Parathyroid adenoma (tissue), 2 donors: Measurements from ENCODE around the gene PDSS1.
"Not testable (repeated sequence)": the region's sequence is repeated elsewhere in the genome, so short reads cannot be mapped to it uniquely, and the experiment has no call there.

ENCODE experiments used
- H2AFZ ChIP-seq: fragments of 300-600 bp; sonication (generic); one replicate; pipeline ENCODE4 v1.7.0; 2017; ENCODE audit warnings: antibody characterized with exemption, mild to moderate bottlenecking
- H3K27ac ChIP-seq: fragments of 300-600 bp; sonication (generic); one replicate; pipeline ENCODE4 v1.7.0; 2017
- H3K27me3 ChIP-seq: fragments of 300-600 bp; sonication (generic); one replicate; pipeline ENCODE4 v1.7.0; 2017; ENCODE audit warnings: low read length; ENCODE audit not compliant: control insufficient read depth, insufficient read depth
- H3K36me3 ChIP-seq: fragments of 300-600 bp; sonication (generic); one replicate; pipeline ENCODE4 v1.7.0; 2017; ENCODE audit warnings: low read length; ENCODE audit not compliant: control insufficient read depth, insufficient read depth
- H3K4me1 ChIP-seq: fragments of 300-600 bp; sonication (generic); one replicate; pipeline ENCODE4 v1.7.0; 2017; ENCODE audit warnings: control low read depth
- H3K4me2 ChIP-seq: fragments of 300-600 bp; sonication (generic); one replicate; pipeline ENCODE4 v1.7.0; 2017; ENCODE audit warnings: low read length
- H3K4me3 ChIP-seq: fragments of 300-600 bp; sonication (generic); one replicate; pipeline ENCODE4 v1.7.0; 2017; ENCODE audit warnings: low read depth, low read length
- H3K79me2 ChIP-seq: fragments of 300-600 bp; sonication (generic); one replicate; pipeline ENCODE4 v1.7.0; 2017; ENCODE audit warnings: control low read depth
- H3K9ac ChIP-seq: fragments of 300-600 bp; sonication (generic); one replicate; pipeline ENCODE4 v1.7.0; 2017; ENCODE audit warnings: mild to moderate bottlenecking
- H3K9me3 ChIP-seq: fragments of 300-600 bp; sonication (generic); one replicate; pipeline ENCODE4 v1.7.0; 2017; ENCODE audit warnings: low read length; ENCODE audit not compliant: control insufficient read depth
- TF ChIP-seq, protein P1 (sequence below): fragments of 300-600 bp; sonication (generic); IDR thresholded peaks from one replicate; pipeline ENCODE4 v1.7.0; 2017; ENCODE audit warnings: antibody characterized with exemption, mild to moderate bottlenecking
- donor health status: primary hyperparathyroidism.

PDSS1 gene

DNA sequence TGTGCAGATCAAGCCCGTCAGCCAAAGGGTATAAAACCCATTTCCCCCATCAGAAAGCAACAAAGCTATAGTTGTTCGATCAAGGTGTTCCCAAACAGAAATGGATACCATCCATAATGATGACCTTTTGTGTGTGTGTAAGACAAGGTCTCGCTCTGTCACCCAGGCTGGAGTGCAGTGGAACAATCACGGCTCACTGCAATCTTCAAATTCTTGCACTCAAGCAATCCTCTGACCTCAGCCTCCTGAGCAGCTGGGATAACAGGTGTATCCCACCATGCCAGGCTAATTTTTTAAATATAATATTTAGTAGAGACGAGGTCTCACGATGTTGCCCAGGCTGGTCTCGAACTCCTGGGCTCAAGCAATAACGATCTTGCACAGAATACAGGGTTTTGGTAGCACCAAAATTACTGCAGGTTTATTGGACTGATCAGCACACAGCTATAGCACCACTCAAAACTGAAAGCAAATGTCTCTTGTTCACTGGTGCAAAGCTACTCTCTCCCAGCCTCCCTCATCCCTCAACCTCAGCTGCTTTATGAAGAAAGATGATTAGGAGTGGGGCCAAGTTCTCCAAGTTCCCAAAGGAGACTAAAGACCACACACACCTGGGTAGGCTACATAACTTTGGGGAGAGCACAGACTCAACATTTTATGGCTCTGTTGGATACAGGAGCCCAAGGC is 82.7 kb downstream of the PDSS1 start:
- H3K4me1 ChIP-seq = peaks cover 5% of the 10 kb centered on the region
- no peak overlapping the region for H2AFZ ChIP-seq
- peaks cover 28% of the 10 kb centered on the region for H3K79me2 ChIP-seq
- no peak overlapping the region for H3K4me3 ChIP-seq
- H3K9ac ChIP-seq = no peak overlapping the region
- H3K27me3 ChIP-seq = no peaks in the 10 kb centered on the region
- H3K27ac ChIP-seq = no peak overlapping the region
- H3K9me3 ChIP-seq = no peaks in the 10 kb centered on the region
- TF ChIP-seq, protein P1, sequence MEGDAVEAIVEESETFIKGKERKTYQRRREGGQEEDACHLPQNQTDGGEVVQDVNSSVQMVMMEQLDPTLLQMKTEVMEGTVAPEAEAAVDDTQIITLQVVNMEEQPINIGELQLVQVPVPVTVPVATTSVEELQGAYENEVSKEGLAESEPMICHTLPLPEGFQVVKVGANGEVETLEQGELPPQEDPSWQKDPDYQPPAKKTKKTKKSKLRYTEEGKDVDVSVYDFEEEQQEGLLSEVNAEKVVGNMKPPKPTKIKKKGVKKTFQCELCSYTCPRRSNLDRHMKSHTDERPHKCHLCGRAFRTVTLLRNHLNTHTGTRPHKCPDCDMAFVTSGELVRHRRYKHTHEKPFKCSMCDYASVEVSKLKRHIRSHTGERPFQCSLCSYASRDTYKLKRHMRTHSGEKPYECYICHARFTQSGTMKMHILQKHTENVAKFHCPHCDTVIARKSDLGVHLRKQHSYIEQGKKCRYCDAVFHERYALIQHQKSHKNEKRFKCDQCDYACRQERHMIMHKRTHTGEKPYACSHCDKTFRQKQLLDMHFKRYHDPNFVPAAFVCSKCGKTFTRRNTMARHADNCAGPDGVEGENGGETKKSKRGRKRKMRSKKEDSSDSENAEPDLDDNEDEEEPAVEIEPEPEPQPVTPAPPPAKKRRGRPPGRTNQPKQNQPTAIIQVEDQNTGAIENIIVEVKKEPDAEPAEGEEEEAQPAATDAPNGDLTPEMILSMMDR = no peak
- H3K36me3 ChIP-seq = no peaks in the 10 kb centered on the region
- no peak overlapping the region for H3K4me2 ChIP-seq

DNA sequence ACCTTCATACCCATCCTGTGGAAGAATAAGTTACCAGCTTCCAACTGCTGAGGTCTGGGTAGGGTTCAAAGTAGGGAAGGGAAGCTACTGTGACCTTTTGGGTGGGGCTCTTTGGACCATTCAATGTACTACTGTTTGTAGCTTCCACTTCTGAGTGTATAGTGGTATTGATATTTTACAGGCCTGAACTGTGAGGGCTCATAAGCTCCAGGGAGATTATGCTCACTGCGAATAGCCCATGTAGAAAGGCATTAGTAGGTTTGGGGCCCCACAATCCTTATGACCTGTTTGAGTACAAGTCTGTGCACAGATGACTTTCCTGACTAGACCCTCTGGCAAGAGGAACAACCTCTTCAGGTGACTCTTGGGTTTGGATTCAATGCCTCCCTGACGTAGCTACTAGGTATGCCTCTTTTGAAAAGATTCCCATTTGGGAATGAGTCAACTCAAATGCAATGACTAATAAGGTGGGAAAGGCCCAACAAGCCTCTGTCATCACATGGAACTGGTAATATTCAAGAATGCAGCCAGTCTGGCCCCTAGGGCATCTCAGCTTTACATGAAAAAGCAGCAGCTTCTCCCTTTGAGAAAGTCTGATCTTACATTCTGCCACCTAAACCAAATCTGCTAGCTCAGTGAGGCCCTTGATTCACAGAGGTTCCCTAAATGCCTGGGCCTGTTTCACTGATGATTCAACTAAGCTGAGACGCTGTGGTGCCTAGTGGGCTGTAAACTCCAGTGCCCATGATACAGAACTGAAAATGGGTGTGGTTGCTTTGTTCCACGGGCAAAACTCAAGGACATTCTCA is 83.5 kb downstream of the PDSS1 start:
- H3K27ac ChIP-seq = no peak overlapping the region
- TF ChIP-seq, protein P1 = no peak

DNA sequence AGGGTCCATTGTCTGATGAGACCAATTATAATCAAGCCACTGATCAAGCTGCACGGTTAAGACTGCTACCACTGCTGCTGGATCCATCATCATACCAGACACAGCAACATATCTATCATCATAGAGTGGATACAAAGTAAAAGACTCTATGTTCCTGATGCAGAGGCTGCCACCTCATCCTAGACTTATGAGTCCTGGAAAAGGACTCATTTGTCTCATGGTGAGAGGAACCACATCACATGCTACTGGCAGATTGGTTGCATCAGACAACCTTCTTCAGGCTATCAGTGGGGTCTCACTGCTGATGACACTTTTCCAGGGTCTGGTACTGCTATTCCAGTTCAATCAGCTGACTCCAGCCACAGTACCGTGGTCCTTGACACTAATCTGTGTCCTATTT is 84.3 kb downstream of the PDSS1 start:
- H3K36me3 ChIP-seq = no peaks in the 10 kb centered on the region
- peaks cover 34% of the 10 kb centered on the region for H3K79me2 ChIP-seq
- no peaks in the 10 kb centered on the region for H3K27me3 ChIP-seq
- TF ChIP-seq, protein P1 = no peak
- H2AFZ ChIP-seq = no peak overlapping the region
- H3K4me3 ChIP-seq = no peak overlapping the region
- no peak overlapping the region for H3K4me2 ChIP-seq
- no peaks in the 10 kb centered on the region for H3K9me3 ChIP-seq
- H3K4me1 ChIP-seq = peaks cover 5% of the 10 kb centered on the region
- no peak overlapping the region for H3K9ac ChIP-seq
- H3K27ac ChIP-seq = no peak overlapping the region

More for the DNA sequence above, 83.5 kb downstream of the PDSS1 start:
- Histone ChIP-seq H3K4me2 (no peak overlapping the region), H3K4me1 (peaks cover 5% of the 10 kb centered on the region), H2AFZ (no peak overlapping the region), H3K27me3 (no peaks in the 10 kb centered on the region), H3K9me3 (no peaks in the 10 kb centered on the region), H3K9ac (no peak overlapping the region), H3K79me2 (peaks cover 29% of the 10 kb centered on the region), H3K36me3 (no peaks in the 10 kb centered on the region), H3K4me3 (no peak overlapping the region)

DNA sequence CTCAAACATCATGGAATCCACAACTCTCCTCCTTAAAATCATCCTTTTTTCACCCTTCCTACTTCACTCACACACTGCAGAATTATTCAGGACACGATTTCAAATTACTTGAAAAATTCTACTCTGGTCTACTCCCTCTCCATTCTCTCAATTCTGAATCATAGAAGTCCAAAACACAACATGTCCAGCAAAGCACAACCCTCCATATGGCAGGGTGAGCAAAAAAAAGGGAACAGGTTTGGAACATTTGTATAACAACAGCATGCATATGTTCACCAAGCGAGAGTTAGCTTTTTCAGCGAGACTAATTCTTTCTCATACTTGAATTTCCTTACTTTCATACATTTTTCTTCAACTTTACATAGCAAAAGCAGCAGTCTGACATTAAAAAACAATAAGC is 89.9 kb downstream of the PDSS1 start:
- H3K36me3 ChIP-seq = no peaks in the 10 kb centered on the region
- no peaks in the 10 kb centered on the region for H3K27me3 ChIP-seq
- no peaks in the 10 kb centered on the region for H3K4me1 ChIP-seq
- TF ChIP-seq, protein P1 = no peak
- H3K79me2 ChIP-seq = peaks cover 42% of the 10 kb centered on the region
- H3K27ac ChIP-seq = no peak overlapping the region
- H3K9ac ChIP-seq = no peak overlapping the region
- H3K4me3 ChIP-seq = no peak overlapping the region
- H2AFZ ChIP-seq = no peak overlapping the region
- H3K9me3 ChIP-seq = no peaks in the 10 kb centered on the region
- no peak overlapping the region for H3K4me2 ChIP-seq

DNA sequence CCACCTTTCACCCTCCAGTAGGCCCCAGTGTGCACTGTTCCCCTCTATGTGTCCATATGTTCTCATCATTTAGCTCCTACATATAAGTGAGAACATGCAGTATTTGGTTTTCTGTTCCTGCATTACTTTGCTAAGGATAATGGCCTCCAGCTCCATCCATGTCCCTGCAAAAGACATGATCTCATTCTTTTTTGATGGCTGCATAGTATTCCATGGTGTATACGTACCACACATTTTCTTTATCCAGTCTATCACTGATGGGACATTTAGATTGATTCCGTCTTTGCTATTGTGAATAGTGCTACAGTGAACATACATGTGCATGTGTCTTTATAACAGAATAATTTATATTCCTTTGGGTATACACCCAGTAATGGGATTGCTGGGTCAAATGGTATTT is 92.3 kb downstream of the PDSS1 start:
- not testable (repeated sequence) for H3K4me2 ChIP-seq, H3K27me3 ChIP-seq, H3K4me3 ChIP-seq

More for the DNA sequence above, 92.3 kb downstream of the PDSS1 start:
- not testable (repeated sequence) for H3K4me1 ChIP-seq, H3K9me3 ChIP-seq, H3K36me3 ChIP-seq, H2AFZ ChIP-seq, H3K9ac ChIP-seq, H3K27ac ChIP-seq
- H3K79me2 ChIP-seq = peaks cover 38% of the 10 kb centered on the region
